Measurements from ENCODE around the gene CDH9.

DNA sequence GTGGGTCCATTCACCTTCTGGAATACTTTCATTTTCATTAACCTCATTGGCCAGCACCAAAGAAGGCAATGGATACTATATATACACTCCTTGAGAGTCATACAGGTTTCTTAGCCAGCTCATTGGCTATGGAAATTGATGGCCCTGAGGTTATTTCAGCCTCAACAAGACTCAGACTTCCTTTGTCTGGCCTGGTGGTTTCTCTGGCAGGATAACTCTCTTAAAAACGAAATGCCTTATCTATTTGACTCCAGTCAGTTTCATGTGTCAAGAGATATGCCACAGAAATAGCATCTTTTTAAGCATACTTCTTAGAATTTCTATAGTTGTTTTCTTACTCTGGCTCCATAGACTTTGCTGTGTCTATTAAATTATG lies 28.9 kb downstream of the CDH9 start:
- TF ChIP-seq CTCF (IDR thresholded peaks at IDR 0.05) (no peak), POLR2A (IDR thresholded peaks at IDR 0.05) (no peak)
